A549 (cell line): ENCODE data around the gene RANBP3. TPM values are rescaled to one million over a fixed set of nuclear protein-coding genes. Genes with fewer than 3 reads are reported as not detected.
"Not testable (repeated sequence)": the region's sequence is repeated elsewhere in the genome, so short reads cannot be mapped to it uniquely, and the experiment has no call there.

Source experiments
- ATAC-seq, 2 experiments: fragments of 200-7000 bp in 1 of 2; fragments of >200 bp in 1 of 2; cut with Nextera tagmentation in 1 of 2; cut with Tn5 transposase in 1 of 2; 3 replicates each; pipeline versions ENCODE4 v1.8.0 to v1.9.1; 2018 to 2020; ENCODE audit warnings: mild to moderate bottlenecking in 1 of 2, moderate library complexity in 1 of 2
- CTCF ChIA-PET: fragments of 300-600 bp; sonication (Branson Sonifier 250); formaldehyde crosslinking; extraction: SDS; loops from one replicate; lab custom pipeline; 2021; ENCODE audit warnings: antibody characterized with exemption, inconsistent platforms; lab: Yijun Ruan, JAX
- POLR2A ChIA-PET: fragments of 350-600 bp; formaldehyde crosslinking; extraction: SDS; loops from one replicate; lab custom pipeline; 2021; ENCODE audit warnings: antibody characterized with exemption, inconsistent platforms; lab: Yijun Ruan, JAX
- DNase-seq, 2 experiments: peaks; one replicate each; pipeline versions ENCODE4 v3.0.0 to v3.0.0-alpha.2; 2011 to 2016; ENCODE audit warnings: low read depth in 1 of 2, low spot score in 1 of 2
- FAIRE-seq: peaks from 2 replicates; lab custom pipeline; 2011; peaks lifted over from hg19 to GRCh38; lab: Jason Lieb, UNC
- H3K27ac ChIP-seq, 2 experiments: fragments of >200 bp; sonication (Bioruptor Twin); formaldehyde crosslinking; 3 replicates each; pipeline ENCODE4 v1.5.1; 2016 to 2017
- H3K4me1 ChIP-seq: fragments of >200 bp; sonication (Bioruptor Twin); formaldehyde crosslinking; 3 replicates; pipeline ENCODE4 v1.6.1; 2016
- H3K4me2 ChIP-seq: fragments of >200 bp; sonication (Bioruptor Twin); formaldehyde crosslinking; 3 replicates; pipeline ENCODE4 v1.6.1; 2016
- H3K4me3 ChIP-seq: fragments of >200 bp; sonication (Bioruptor Twin); formaldehyde crosslinking; 3 replicates; pipeline ENCODE4 v1.5.1; 2016
- H3K9me3 ChIP-seq: fragments of >200 bp; sonication (Bioruptor Twin); formaldehyde crosslinking; 3 replicates; pipeline ENCODE4 v1.6.1; 2016
- CEBPB ChIP-seq, 2 experiments: fragments of >200 bp in 1 of 2; sonication (Bioruptor Twin) in 1 of 2; formaldehyde crosslinking in 1 of 2; IDR thresholded peaks; 2 replicates each; pipeline ENCODE4 v1.6.1; 2012 to 2016
- ESRRA ChIP-seq: fragments of 150-350 bp; IDR thresholded peaks from 2 replicates; pipeline ENCODE4 v1.6.1; 2014; ENCODE audit warnings: mild to moderate bottlenecking, low read length, borderline replicate concordance
- FOSL2 ChIP-seq, 2 experiments: fragments of 450-650 bp in 1 of 2; fragments of >200 bp in 1 of 2; sonication (Bioruptor Twin) in 1 of 2; formaldehyde crosslinking; IDR thresholded peaks; 2 replicates each; pipeline versions ENCODE4 v1.5.0 to v1.6.1; 2016 to 2020; ENCODE audit warnings: mild to moderate bottlenecking in 1 of 2, moderate library complexity in 1 of 2
- FOXS1 ChIP-seq: fragments of 250-450 bp; sonication (Bioruptor Pico); IDR thresholded peaks from 2 replicates; pipeline ENCODE4 v1.5.0; 2020; ENCODE audit warnings: mild to moderate bottlenecking, moderate library complexity
- HDAC2 ChIP-seq: fragments of 200-600 bp; sonication (generic); IDR thresholded peaks from 2 replicates; pipeline ENCODE4 v1.6.1; 2016
- HES2 ChIP-seq: fragments of >200 bp; sonication (Bioruptor Twin); formaldehyde crosslinking; IDR thresholded peaks from 2 replicates; pipeline ENCODE4 v1.6.1; 2016
- HMGXB4 ChIP-seq: fragments of 250-450 bp; sonication (Bioruptor Pico); IDR thresholded peaks from 2 replicates; pipeline ENCODE4 v1.5.0; 2021; ENCODE audit warnings: mild to moderate bottlenecking, moderate library complexity, borderline replicate concordance
- HOXA7 ChIP-seq: fragments of 250-450 bp; sonication (Bioruptor Pico); IDR thresholded peaks from 2 replicates; pipeline ENCODE4 v1.5.0; 2020; ENCODE audit warnings: mild to moderate bottlenecking, moderate library complexity
- NFE2L2 ChIP-seq: fragments of 150-350 bp; conservative IDR thresholded peaks from 2 replicates; pipeline ENCODE4 v1.6.1; 2014; ENCODE audit warnings: low read length
- NR3C1 ChIP-seq: fragments of >200 bp; sonication (Bioruptor Twin); formaldehyde crosslinking; IDR thresholded peaks from 3 replicates; pipeline ENCODE4 v1.6.1; 2017
- RARB ChIP-seq: fragments of 250-450 bp; sonication (Bioruptor Pico); IDR thresholded peaks from 2 replicates; pipeline ENCODE4 v1.8.0; 2021; ENCODE audit warnings: mild to moderate bottlenecking, moderate library complexity
- WGBS: methylation state at CpG from one replicate; pipeline ENCODE4 v1.1.6; 2017; ENCODE audit errors: missing lambda C conversion rate; 5-methylcytosine and 5-hydroxymethylcytosine counted together
- polyA plus RNA-seq, 4 experiments: library from polyadenylated mRNA; depleted of rRNA in 3 of 4; stranded (reverse); fragments of >200 nt; fragmentation: RNase III in 1 of 4; extraction: RNeasy Plus Mini Kit Qiagen cat#74134 plus additional on column Dnase treatment in 1 of 4; gene quantifications; 2 replicates in 3 of 4; 3 replicates in 1 of 4; pipeline ENCODE4 v1.2.3, GENCODE V29; 2011 to 2017

Gene RANBP3
- polyA plus RNA-seq, 2 of the 4 experiments (the other 2 are of a cell fraction) = 39.2 to 53.5 TPM

GRCh38 chr19:5874496-5874895 lies 103.4 kb downstream of the RANBP3 start:
- H3K4me3 ChIP-seq; H3K4me2 ChIP-seq; FAIRE-seq; POLR2A ChIA-PET; ATAC-seq; H3K27ac ChIP-seq; H3K9me3 ChIP-seq; DNase-seq; TF ChIP-seq FOSL2 (IDR thresholded peaks at IDR 0.05): not testable (repeated sequence)
- TF ChIP-seq FOSL2 (CRISPR knock-in tag; IDR thresholded peaks at IDR 0.05) = 0 out of 2 replicates have a peak, but pooled peaks have one; percentile 5
- peaks cover 18% of the 10 kb centered on the region for H3K4me1 ChIP-seq
- CTCF ChIA-PET = interaction anchor here (0.9 kb wide), 1 partner anchor 71 kb away, joined by 3 read pairs; no protein-coding TSS in a partner anchor
- 79% methylated on average over 7 of the region's 7 CpGs for WGBS

DNA sequence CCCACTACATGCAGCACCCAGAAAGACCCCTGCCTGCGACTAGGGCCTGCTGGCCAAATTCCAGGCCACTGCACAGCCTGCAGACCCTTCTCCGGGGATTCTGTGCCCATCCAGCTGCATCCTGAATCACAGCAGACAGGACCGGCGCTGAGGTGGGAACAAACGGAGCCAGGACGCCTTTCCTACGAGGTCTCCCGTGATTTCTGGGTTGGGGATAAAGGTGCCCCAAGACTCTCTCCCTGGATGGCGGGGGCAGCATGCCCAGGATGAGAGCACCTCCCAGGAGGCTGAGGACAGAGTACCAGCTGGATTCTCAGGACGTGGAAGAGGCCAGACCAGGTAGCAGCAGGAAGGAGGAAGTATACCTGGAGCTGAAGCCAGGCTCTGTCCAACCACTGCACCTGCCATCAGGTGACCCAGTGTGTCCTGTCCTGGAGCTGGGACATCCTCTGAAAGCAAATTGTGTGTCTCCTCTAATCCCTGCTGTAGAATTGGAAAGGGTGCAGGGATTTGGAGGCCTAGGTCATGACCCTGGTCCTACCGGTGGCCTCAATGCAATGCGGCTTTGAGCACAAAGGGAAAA lies 104.2 kb downstream of the RANBP3 start:
- H3K4me3 ChIP-seq = no peak overlapping the region
- CTCF ChIA-PET = no interaction called here
- H3K4me2 ChIP-seq = no peak overlapping the region
- 89% methylated on average over 4 of the region's 12 CpGs for WGBS
- no peak for ATAC-seq
- H3K9me3 ChIP-seq = no peaks in the 10 kb centered on the region
- peaks cover 15% of the 10 kb centered on the region; the same call in 2 of the 3 replicates for H3K4me1 ChIP-seq
- TF ChIP-seq HMGXB4 = no peak
- no peak for TF ChIP-seq CEBPB (IDR thresholded peaks at IDR 0.05)
- no peak for TF ChIP-seq ESRRA
- no peak for TF ChIP-seq HES2
- TF ChIP-seq NR3C1 = no peak
- TF ChIP-seq HDAC2 = no peak
- TF ChIP-seq HOXA7 = no peak
- no peak for TF ChIP-seq FOXS1 (CRISPR knock-in tag)
- FAIRE-seq = no peak
- POLR2A ChIA-PET = no interaction called here
- no peak overlapping the region for H3K27ac ChIP-seq
- no peak for DNase-seq

DNA sequence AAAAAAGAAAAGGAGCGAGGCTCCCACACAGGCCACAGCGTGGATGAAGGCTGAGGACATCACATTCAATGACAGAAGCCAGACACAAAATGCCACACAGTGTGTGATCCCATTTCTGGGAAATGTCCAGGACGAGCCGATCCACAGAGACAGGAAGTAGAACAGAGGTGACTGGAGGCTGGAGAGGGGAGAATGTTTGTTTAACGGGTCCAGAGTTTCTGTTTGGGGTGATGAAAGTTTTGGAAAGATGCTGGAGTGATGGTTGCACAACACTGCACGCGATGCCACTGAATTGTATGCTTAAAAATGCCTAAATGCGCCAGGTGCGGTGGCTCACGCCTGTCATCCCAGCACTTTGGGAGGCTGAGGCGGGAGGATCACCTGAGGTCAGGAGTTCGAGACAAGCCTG lies 107.0 kb downstream of the RANBP3 start:
- no peak for FAIRE-seq
- ATAC-seq = peak in 1 of 2 experiments; percentile 41; a peak in 1 of 6 replicates

GRCh38 chr19:5867201-5868136 lies 110.5 kb downstream of the RANBP3 start:
- CTCF ChIA-PET = no interaction called here
- Histone ChIP-seq H3K9me3 (no peaks in the 10 kb centered on the region), H3K4me1 (peaks cover 6% of the 10 kb centered on the region; the same call in 1 of the 3 replicates), H3K27ac (no peak overlapping the region), H3K4me2 (no peak overlapping the region), H3K4me3 (no peak overlapping the region)
- TF ChIP-seq NFE2L2 = no peak
- ATAC-seq = no peak
- no peak for FAIRE-seq
- 72% methylated on average over 15 of the region's 31 CpGs for WGBS
- DNase-seq = no peak
- POLR2A ChIA-PET = interaction anchor here (1.7 kb wide), 1 partner anchor 40 kb away, joined by 5 read pairs; no protein-coding TSS in a partner anchor

More for the DNA sequence above, 107.0 kb downstream of the RANBP3 start:
- ChIA-PET CTCF (interaction anchor here (0.7 to 2.4 kb wide), 3 partner anchors 22 to 67 kb away, joined by 3 to 7 read pairs (median 3); partner anchors contain the start of gene NRTN), POLR2A (interaction anchor here (1.0 kb wide), 1 partner anchor 43 kb away, joined by 4 read pairs; no protein-coding TSS in a partner anchor)
- TF ChIP-seq CEBPB (IDR thresholded peaks at IDR 0.05) = peak in 1 of 2 experiments; percentile 18; a peak in 1 of 4 replicates
- TF ChIP-seq RARB = no peak
- H3K4me1 ChIP-seq = peaks cover 15% of the 10 kb centered on the region; the same call in 2 of the 3 replicates
- WGBS = 58% methylated on average over 12 of the region's 12 CpGs
- H3K9me3 ChIP-seq = no peaks in the 10 kb centered on the region
- 0 out of 3 replicates have a peak overlapping the region, but pooled peaks have one; percentile 17 for H3K4me2 ChIP-seq
- peak overlapping the region; percentile 42 to 70; a peak in 2 of 6 replicates for H3K27ac ChIP-seq
- DNase-seq = no peak
- no peak overlapping the region for H3K4me3 ChIP-seq

Other genes with a start within 250 kb of the RANBP3 start
- 0.46 and 0.65 TPM in 2 replicates for gene PRR22, start 193.4 kb downstream of the RANBP3 start, polyA plus RNA-seq (2011; rRNA removed)
- 2.0 to 2.3 TPM (median 2.2 TPM) in 3 replicates for gene PRR22, start 193.4 kb downstream of the RANBP3 start, polyA plus RNA-seq (2017; fragmentation: RNase III; extraction: RNeasy Plus Mini Kit Qiagen cat#74134 plus additional on column Dnase treatment)
- 15.5 and 16.3 TPM in 2 replicates for gene DUS3L, start 187.0 kb downstream of the RANBP3 start, polyA plus RNA-seq (2011; rRNA removed)
- 26.9 to 29.4 TPM (median 27.9 TPM) in 3 replicates for gene DUS3L, start 187.0 kb downstream of the RANBP3 start, polyA plus RNA-seq (2017; fragmentation: RNase III; extraction: RNeasy Plus Mini Kit Qiagen cat#74134 plus additional on column Dnase treatment)
- 0.32 and 0.38 TPM in 2 replicates for gene NRTN, start 173.1 kb downstream of the RANBP3 start, polyA plus RNA-seq (2011; rRNA removed)
- 0.45 to 0.61 TPM (median 0.50 TPM) in 3 replicates for gene NRTN, start 173.1 kb downstream of the RANBP3 start, polyA plus RNA-seq (2017; fragmentation: RNase III; extraction: RNeasy Plus Mini Kit Qiagen cat#74134 plus additional on column Dnase treatment)
- gene FUT6, start 138.4 kb downstream of the RANBP3 start, polyA plus RNA-seq (2011; rRNA removed) = 0.12 TPM in 1 of 2 replicates, not detected in the other
- not detected in 3 replicates for gene FUT6, start 138.4 kb downstream of the RANBP3 start, polyA plus RNA-seq (2017; fragmentation: RNase III; extraction: RNeasy Plus Mini Kit Qiagen cat#74134 plus additional on column Dnase treatment)
- gene FUT3, start 126.7 kb downstream of the RANBP3 start, polyA plus RNA-seq (2011; rRNA removed) = 0.09 and 0.20 TPM in 2 replicates
- gene FUT3, start 126.7 kb downstream of the RANBP3 start, polyA plus RNA-seq (2017; fragmentation: RNase III; extraction: RNeasy Plus Mini Kit Qiagen cat#74134 plus additional on column Dnase treatment) = 0.09 TPM in 1 of 3 replicates, not detected in the others
- gene FUT5, start 107.6 kb downstream of the RANBP3 start, polyA plus RNA-seq (2011; rRNA removed) = 0.04 TPM in 1 of 2 replicates, not detected in the other
- not detected in 3 replicates for gene FUT5, start 107.6 kb downstream of the RANBP3 start, polyA plus RNA-seq (2017; fragmentation: RNase III; extraction: RNeasy Plus Mini Kit Qiagen cat#74134 plus additional on column Dnase treatment)
- gene NDUFA11, start 74.3 kb downstream of the RANBP3 start, polyA plus RNA-seq (2011; rRNA removed) = 75.0 and 98.5 TPM in 2 replicates
- 170 to 173 TPM (median 171 TPM) in 3 replicates for gene NDUFA11, start 74.3 kb downstream of the RANBP3 start, polyA plus RNA-seq (2017; fragmentation: RNase III; extraction: RNeasy Plus Mini Kit Qiagen cat#74134 plus additional on column Dnase treatment)
- gene VMAC, start 73.3 kb downstream of the RANBP3 start, polyA plus RNA-seq (2011; rRNA removed) = 1.1 and 1.5 TPM in 2 replicates
- 0.79 to 1.6 TPM (median 1.4 TPM) in 3 replicates for gene VMAC, start 73.3 kb downstream of the RANBP3 start, polyA plus RNA-seq (2017; fragmentation: RNase III; extraction: RNeasy Plus Mini Kit Qiagen cat#74134 plus additional on column Dnase treatment)
- gene CAPS, start 63.9 kb downstream of the RANBP3 start, polyA plus RNA-seq (2011; rRNA removed) = 1.2 and 1.4 TPM in 2 replicates
- gene CAPS, start 63.9 kb downstream of the RANBP3 start, polyA plus RNA-seq (2017; fragmentation: RNase III; extraction: RNeasy Plus Mini Kit Qiagen cat#74134 plus additional on column Dnase treatment) = 1.5 to 2.0 TPM (median 1.7 TPM) in 3 replicates
- 3.9 and 4.0 TPM in 2 replicates for gene RFX2, start 132.4 kb upstream of the RANBP3 start, polyA plus RNA-seq (2011; rRNA removed)
- 3.7 to 4.9 TPM (median 4.3 TPM) in 3 replicates for gene RFX2, start 132.4 kb upstream of the RANBP3 start, polyA plus RNA-seq (2017; fragmentation: RNase III; extraction: RNeasy Plus Mini Kit Qiagen cat#74134 plus additional on column Dnase treatment)
- not detected in 2 replicates for gene ACSBG2, start 157.5 kb upstream of the RANBP3 start, polyA plus RNA-seq (2011; rRNA removed)
- not detected in 3 replicates for gene ACSBG2, start 157.5 kb upstream of the RANBP3 start, polyA plus RNA-seq (2017; fragmentation: RNase III; extraction: RNeasy Plus Mini Kit Qiagen cat#74134 plus additional on column Dnase treatment)